GM23248 (cell line): ENCODE measurements around the gene FGFR2. TPM values are rescaled to one million over a fixed set of nuclear protein-coding genes. Genes with fewer than 3 reads are reported as not detected.

Source experiments
- DNase-seq: peaks from one replicate; pipeline ENCODE4 v3.0.0-alpha.2; 2015
- H2AFZ ChIP-seq: fragments of 200-600 bp; sonication (generic); 2 replicates; pipeline ENCODE4 v1.6.1; 2016; ENCODE audit warnings: antibody characterized with exemption
- H3F3A ChIP-seq: fragments of 200-600 bp; sonication (generic); 2 replicates; pipeline ENCODE4 v1.6.1; 2016; ENCODE audit warnings: mild to moderate bottlenecking, antibody characterized with exemption, mixed run types; ENCODE audit not compliant: insufficient read depth
- H3K27ac ChIP-seq: fragments of 200-600 bp; sonication (generic); 2 replicates; pipeline ENCODE4 v1.5.1; 2016; ENCODE audit warnings: mild to moderate bottlenecking
- H3K27me3 ChIP-seq: fragments of 200-600 bp; sonication (generic); replicated peaks from 2 replicates; pipeline ENCODE4 v1.6.1; 2016; ENCODE audit warnings: mild to moderate bottlenecking; ENCODE audit not compliant: insufficient read depth
- H3K36me3 ChIP-seq: fragments of 200-600 bp; sonication (generic); 2 replicates; pipeline ENCODE4 v1.6.1; 2016; ENCODE audit warnings: low read depth, mild to moderate bottlenecking
- H3K4me1 ChIP-seq: fragments of 200-600 bp; sonication (generic); 2 replicates; pipeline ENCODE4 v1.6.1; 2016; ENCODE audit warnings: mild to moderate bottlenecking; ENCODE audit not compliant: insufficient read depth
- H3K4me2 ChIP-seq: fragments of 200-600 bp; sonication (generic); one replicate; pipeline ENCODE4 v1.6.1; 2016; ENCODE audit warnings: mild to moderate bottlenecking; ENCODE audit not compliant: unreplicated experiment
- H3K4me3 ChIP-seq: fragments of 200-600 bp; sonication (generic); 2 replicates; pipeline ENCODE4 v1.5.1; 2016; ENCODE audit warnings: mild to moderate bottlenecking
- H3K79me2 ChIP-seq: fragments of 200-600 bp; sonication (generic); 2 replicates; pipeline ENCODE4 v1.6.1; 2016; ENCODE audit warnings: mild to moderate bottlenecking; ENCODE audit not compliant: insufficient read depth
- H3K9ac ChIP-seq: fragments of 200-600 bp; sonication (generic); 2 replicates; pipeline ENCODE4 v1.6.1; 2016; ENCODE audit warnings: mild to moderate bottlenecking
- H3K9me2 ChIP-seq: fragments of 200-600 bp; sonication (generic); 2 replicates; pipeline ENCODE4 v1.6.1; 2016; ENCODE audit warnings: mixed run types, mild to moderate bottlenecking, moderate library complexity; ENCODE audit not compliant: insufficient read depth
- H3K9me3 ChIP-seq: fragments of 200-600 bp; sonication (generic); one replicate; pipeline ENCODE4 v1.6.1; 2017; ENCODE audit warnings: low read depth
- H4K20me1 ChIP-seq: fragments of 200-600 bp; sonication (generic); 2 replicates; pipeline ENCODE4 v1.6.0; 2016; ENCODE audit not compliant: insufficient read depth
- EZH2 ChIP-seq: fragments of 200-600 bp; sonication (generic); IDR thresholded peaks from 2 replicates; pipeline ENCODE4 v1.6.1; 2018; ENCODE audit warnings: antibody characterized with exemption, mild to moderate bottlenecking; ENCODE audit not compliant: insufficient read depth, poor library complexity, severe bottlenecking
- EZH2phosphoT487 ChIP-seq: fragments of 200-600 bp; sonication (generic); IDR thresholded peaks from 2 replicates; pipeline ENCODE4 v1.6.1; 2018; ENCODE audit warnings: antibody characterized with exemption, moderate library complexity, mild to moderate bottlenecking, low read depth; ENCODE audit not compliant: insufficient read depth
- WGBS, 2 experiments: methylation state at CpG; one replicate each; pipeline ENCODE4 v1.1.6; 2015 to 2017; ENCODE audit warnings: low lambda C conversion rate in 2 of 2, low coverage in 1 of 2; ENCODE audit errors: missing lambda C conversion rate in 2 of 2; 5-methylcytosine and 5-hydroxymethylcytosine counted together
- in situ Hi-C: fragments of 300-500 bp; cut with MboI; formaldehyde crosslinking; loops from 2 replicates; pipeline ENCODE4 v1.15.0; 2020
- polyA plus RNA-seq: library from polyadenylated mRNA; unstranded; fragments of >200 nt; fragmentation: Nextera tagmentation; extraction: Ambion mirVana; gene quantifications from 2 replicates; pipeline ENCODE4 v1.2.1, GENCODE V29; 2016
- total RNA-seq: library from RNA; depleted of rRNA; stranded (reverse); fragments of >200 nt; shearing (Covaris generic); gene quantifications from 2 replicates; pipeline ENCODE4 v1.2.3, GENCODE V29; 2014

FGFR2 gene
- total and polyA plus RNA-seq, 2 experiments from 2014 or later: 0.15 TPM; not detected in 1

- H3K9ac ChIP-seq: no peak overlapping the region
- 10 to 11% methylated on average over 37 to 46 of the region's 59 CpGs for WGBS, 2 experiments
- H2AFZ ChIP-seq: peak overlapping the region; percentile 68
Observed at GRCh38 chr10:121608469-121609190, 10.4 kb upstream of the FGFR2 start.

GRCh38 chr10:121607310-121608055, 9.2 kb upstream of the FGFR2 start:
- H3K27me3 ChIP-seq: 0 out of 2 replicates have a peak, but pooled peaks cover 4% of the 10 kb centered on the region
- DNase-seq: no peak
- H3K9ac ChIP-seq: no peak overlapping the region
- no peaks in the 10 kb centered on the region for H3F3A ChIP-seq
- H3K9me2 ChIP-seq: no peaks in the 10 kb centered on the region
- H3K4me3 ChIP-seq: no peak overlapping the region
- WGBS, 2 experiments: 60 to 62% methylated on average over 11 of the region's 11 CpGs
- no peaks in the 10 kb centered on the region for H3K4me1 ChIP-seq
- H2AFZ ChIP-seq: no peak overlapping the region
- no peaks in the 10 kb centered on the region for H4K20me1 ChIP-seq
- in situ Hi-C loops: no loop called here
- H3K27ac ChIP-seq: no peak overlapping the region
- H3K36me3 ChIP-seq: no peaks in the 10 kb centered on the region
- H3K9me3 ChIP-seq: no peaks in the 10 kb centered on the region
- TF ChIP-seq EZH2 (no peak), EZH2phosphoT487 (no peak)
- no peaks in the 10 kb centered on the region for H3K79me2 ChIP-seq
- H3K4me2 ChIP-seq: no peak overlapping the region

More at GRCh38 chr10:121608469-121609190, 10.4 kb upstream of the FGFR2 start:
- Histone ChIP-seq H3K9me2 (no peaks in the 10 kb centered on the region), H3K4me1 (no peaks in the 10 kb centered on the region), H3F3A (no peaks in the 10 kb centered on the region), H3K36me3 (no peaks in the 10 kb centered on the region), H3K27ac (no peak overlapping the region), H3K4me2 (peak overlapping the region; percentile 55), H3K4me3 (peak overlapping the region; percentile 53), H3K9me3 (no peaks in the 10 kb centered on the region), H3K79me2 (no peaks in the 10 kb centered on the region), H4K20me1 (no peaks in the 10 kb centered on the region), H3K27me3 (0 out of 2 replicates have a peak, but pooled peaks cover 4% of the 10 kb centered on the region)
- no peak for TF ChIP-seq EZH2
- no peak for TF ChIP-seq EZH2phosphoT487
- peak; percentile 53 for DNase-seq
- in situ Hi-C loops: no loop called here

GRCh38 chr10:121605708-121606107, 7.5 kb upstream of the FGFR2 start:
- H3K9ac ChIP-seq: no peak overlapping the region
- 0 out of 2 replicates have a peak, but pooled peaks cover 9% of the 10 kb centered on the region for H3K27me3 ChIP-seq
- no peaks in the 10 kb centered on the region for H3K36me3 ChIP-seq
- no peak overlapping the region for H2AFZ ChIP-seq
- H3K9me3 ChIP-seq: no peaks in the 10 kb centered on the region
- no peaks in the 10 kb centered on the region for H3K4me1 ChIP-seq
- no peaks in the 10 kb centered on the region for H3F3A ChIP-seq
- TF ChIP-seq EZH2 (no peak), EZH2phosphoT487 (no peak)
- H3K4me2 ChIP-seq: no peak overlapping the region
- no peaks in the 10 kb centered on the region for H3K9me2 ChIP-seq
- H3K27ac ChIP-seq: no peak overlapping the region
- H3K4me3 ChIP-seq: no peak overlapping the region
- in situ Hi-C loops: no loop called here
- DNase-seq: no peak
- H4K20me1 ChIP-seq: no peaks in the 10 kb centered on the region
- H3K79me2 ChIP-seq: no peaks in the 10 kb centered on the region

GRCh38 chr10:121601458-121601857, 3.2 kb upstream of the FGFR2 start:
- no peaks in the 10 kb centered on the region for H3K9me3 ChIP-seq
- no peaks in the 10 kb centered on the region for H4K20me1 ChIP-seq
- no peak overlapping the region for H3K9ac ChIP-seq
- H3K4me1 ChIP-seq: peaks cover 3% of the 10 kb centered on the region; the same call in 1 of the 2 replicates
- in situ Hi-C loops: no loop called here
- H3K9me2 ChIP-seq: no peaks in the 10 kb centered on the region
- no peak for DNase-seq
- no peak overlapping the region for H3K27ac ChIP-seq
- peaks cover 44% of the 10 kb centered on the region for H3K27me3 ChIP-seq
- no peak overlapping the region for H2AFZ ChIP-seq
- TF ChIP-seq EZH2phosphoT487 (no peak), EZH2 (no peak)
- WGBS, 2 experiments: 82 to 91% methylated on average over 11 of the region's 11 CpGs
- H3F3A ChIP-seq: no peaks in the 10 kb centered on the region
- H3K4me3 ChIP-seq: no peak overlapping the region
- H3K4me2 ChIP-seq: no peak overlapping the region
- no peaks in the 10 kb centered on the region for H3K79me2 ChIP-seq
- H3K36me3 ChIP-seq: no peaks in the 10 kb centered on the region
